IMR-90 (cell line): ENCODE results near the gene NEGR1. TPM values are rescaled to one million over a fixed set of nuclear protein-coding genes. Genes with fewer than 3 reads are reported as not detected.

Source experiments
- ATAC-seq: fragments of 200-7000 bp; cut with Tn5 transposase; 2 replicates; pipeline ENCODE4 v1.9.1; 2020; ENCODE audit warnings: low read depth, mild to moderate bottlenecking, moderate library complexity
- BruUV-seq: library from RNA; stranded (reverse); fragments of 400-500 nt; replicated peaks from 2 replicates; lab custom pipeline; 2021; lab: Mats Ljungman, UMichigan
- CTCF ChIA-PET: fragments of 300-600 bp; formaldehyde crosslinking; extraction: SDS; loops from one replicate; lab custom pipeline; 2021; ENCODE audit warnings: antibody characterized with exemption; lab: Yijun Ruan, JAX
- POLR2A ChIA-PET: fragments of 300-600 bp; sonication (Branson Sonifier 250); formaldehyde crosslinking; loops from one replicate; lab custom pipeline; 2022; ENCODE audit warnings: antibody characterized with exemption; ENCODE audit not compliant: unreplicated experiment; lab: Charles Lee
- DNase-seq: peaks from one replicate; pipeline ENCODE4 v3.0.0; 2013
- H2AFZ ChIP-seq: replicated peaks from 2 replicates; pipeline ENCODE3; 2013; ENCODE audit warnings: low read length, mild to moderate bottlenecking; ENCODE audit not compliant: poor library complexity
- H2AK5ac ChIP-seq: 2 replicates; pipeline ENCODE4 v1.6.1; 2013; ENCODE audit warnings: low read depth, low read length, inconsistent platforms
- H2AK9ac ChIP-seq: replicated peaks from 2 replicates; pipeline ENCODE3; 2013; ENCODE audit warnings: mild to moderate bottlenecking, low read depth, low read length, moderate library complexity; ENCODE audit not compliant: poor library complexity
- H2BK120ac ChIP-seq: 2 replicates; pipeline ENCODE4 v1.6.1; 2013; ENCODE audit warnings: low read depth, low read length, inconsistent platforms
- H2BK15ac ChIP-seq: 3 replicates; pipeline ENCODE4 v1.6.1; 2013; ENCODE audit warnings: low read depth, low read length, inconsistent platforms
- H2BK20ac ChIP-seq: 2 replicates; pipeline ENCODE4 v1.6.1; 2013; ENCODE audit warnings: low read depth, mild to moderate bottlenecking, inconsistent platforms, low read length, moderate library complexity
- H2BK5ac ChIP-seq: 2 replicates; pipeline ENCODE4 v1.6.1; 2013; ENCODE audit warnings: mild to moderate bottlenecking, low read depth, low read length, inconsistent platforms; ENCODE audit not compliant: poor library complexity, severe bottlenecking
- H3K14ac ChIP-seq: replicated peaks from 2 replicates; pipeline ENCODE4 v1.6.1; 2013; ENCODE audit warnings: low read depth, low read length, inconsistent platforms
- H3K18ac ChIP-seq: 2 replicates; pipeline ENCODE4 v1.6.1; 2013; ENCODE audit warnings: low read depth, low read length, control low read depth
- H3K23ac ChIP-seq: 2 replicates; pipeline ENCODE4 v1.6.1; 2013; ENCODE audit warnings: low read depth, low read length, inconsistent platforms
- H3K27ac ChIP-seq: 2 replicates; pipeline ENCODE4 v1.5.1; 2013; ENCODE audit warnings: mild to moderate bottlenecking, control low read depth, low read length; ENCODE audit not compliant: insufficient read depth
- H3K27me3 ChIP-seq: 2 replicates; pipeline ENCODE4 v1.6.1; 2013; ENCODE audit warnings: low read length; ENCODE audit not compliant: control insufficient read depth, insufficient read depth
- H3K36me3 ChIP-seq: 2 replicates; pipeline ENCODE4 v1.6.1; 2013; ENCODE audit warnings: low read length, mixed read lengths; ENCODE audit not compliant: control insufficient read depth, insufficient read depth
- H3K4ac ChIP-seq: 2 replicates; pipeline ENCODE4 v1.6.1; 2013; ENCODE audit warnings: low read depth, low read length, inconsistent platforms
- H3K4me1 ChIP-seq: 2 replicates; pipeline ENCODE4 v1.6.1; 2013; ENCODE audit warnings: low read length, mixed read lengths; ENCODE audit not compliant: control insufficient read depth, insufficient read depth
- H3K4me2 ChIP-seq: 2 replicates; pipeline ENCODE4 v1.6.1; 2013; ENCODE audit warnings: low read depth, mild to moderate bottlenecking, control low read depth, low read length, moderate library complexity
- H3K4me3 ChIP-seq: 2 replicates; pipeline ENCODE4 v1.5.1; 2013; ENCODE audit warnings: low read depth, mild to moderate bottlenecking, control low read depth, low read length, moderate library complexity; ENCODE audit not compliant: insufficient read depth
- H3K56ac ChIP-seq: 2 replicates; pipeline ENCODE4 v1.6.1; 2013; ENCODE audit warnings: low read length, inconsistent platforms; ENCODE audit not compliant: insufficient read depth; ENCODE audit errors: extremely low read depth
- H3K79me1 ChIP-seq, 2 experiments: 2 replicates each; pipeline ENCODE4 v1.6.1; 2013; ENCODE audit warnings: low read length in 2 of 2, inconsistent platforms in 1 of 2, low read depth in 1 of 2
- H3K9ac ChIP-seq: 2 replicates; pipeline ENCODE4 v1.6.1; 2013; ENCODE audit warnings: low read depth, low read length, control low read depth
- H3K9me1 ChIP-seq: 2 replicates; pipeline ENCODE4 v1.6.1; 2013; ENCODE audit warnings: low read length, inconsistent platforms; ENCODE audit not compliant: insufficient read depth
- H3K9me3 ChIP-seq: 2 replicates; pipeline ENCODE4 v1.6.1; 2013; ENCODE audit warnings: low read length; ENCODE audit not compliant: control insufficient read depth, insufficient read depth
- H4K20me1 ChIP-seq: 2 replicates; pipeline ENCODE4 v1.6.1; 2013; ENCODE audit warnings: low read length, inconsistent platforms; ENCODE audit not compliant: insufficient read depth
- H4K5ac ChIP-seq: 2 replicates; pipeline ENCODE4 v1.6.1; 2013; ENCODE audit warnings: mild to moderate bottlenecking, low read depth, low read length, control low read depth
- H4K8ac ChIP-seq, 2 experiments: 2 replicates each; pipeline ENCODE4 v1.6.1; 2013; ENCODE audit warnings: low read depth in 2 of 2, low read length in 2 of 2, control low read depth in 1 of 2, inconsistent platforms in 1 of 2
- H4K91ac ChIP-seq: 2 replicates; pipeline ENCODE4 v1.6.1; 2013; ENCODE audit warnings: low read depth, low read length, inconsistent platforms; ENCODE audit not compliant: insufficient read depth
- BHLHE40 ChIP-seq: fragments of 150-350 bp; IDR thresholded peaks from 2 replicates; pipeline ENCODE4 v1.6.1; 2016; ENCODE audit warnings: mild to moderate bottlenecking, low read depth, low read length
- CEBPB ChIP-seq: IDR thresholded peaks from 2 replicates; pipeline ENCODE4 v1.6.1; 2012; ENCODE audit warnings: low read depth, low read length, improper control_type of control experiment
- CHD1 ChIP-seq: IDR thresholded peaks from 2 replicates; pipeline ENCODE4 v1.6.1; 2012; ENCODE audit warnings: low read depth, low read length, improper control_type of control experiment
- FOS ChIP-seq: fragments of 150-350 bp; IDR thresholded peaks from 2 replicates; pipeline ENCODE4 v1.6.1; 2016; ENCODE audit warnings: low read depth, low read length
- MAFK ChIP-seq: IDR thresholded peaks from 2 replicates; pipeline ENCODE4 v1.6.1; 2012; ENCODE audit warnings: low read depth, low read length, improper control_type of control experiment
- MAZ ChIP-seq: IDR thresholded peaks from 2 replicates; pipeline ENCODE4 v1.6.1; 2012; ENCODE audit warnings: low read depth, mild to moderate bottlenecking, low read length, improper control_type of control experiment, moderate library complexity, borderline replicate concordance
- MXI1 ChIP-seq: IDR thresholded peaks from 2 replicates; pipeline ENCODE4 v1.6.1; 2012; ENCODE audit warnings: low read depth, mild to moderate bottlenecking, low read length, moderate library complexity, borderline replicate concordance
- NFE2L2 ChIP-seq: fragments of 150-350 bp; IDR thresholded peaks from 2 replicates; pipeline ENCODE4 v1.6.1; 2016; ENCODE audit warnings: low read depth, mild to moderate bottlenecking, low read length
- POLR2A ChIP-seq: IDR thresholded peaks from 2 replicates; pipeline ENCODE4 v1.6.1; 2012; ENCODE audit warnings: mild to moderate bottlenecking, low read depth, low read length
- RAD21 ChIP-seq: IDR thresholded peaks from 2 replicates; pipeline ENCODE4 v1.6.1; 2012; ENCODE audit warnings: low read length, improper control_type of control experiment
- RCOR1 ChIP-seq: IDR thresholded peaks from 2 replicates; pipeline ENCODE4 v1.6.1; 2012; ENCODE audit warnings: mild to moderate bottlenecking, low read length, improper control_type of control experiment; ENCODE audit not compliant: insufficient replicate concordance
- RFX5 ChIP-seq: IDR thresholded peaks from 2 replicates; pipeline ENCODE4 v1.8.0; 2012; ENCODE audit warnings: low read depth, mild to moderate bottlenecking, low read length, moderate library complexity
- SMC3 ChIP-seq: fragments of 150-350 bp; IDR thresholded peaks from 2 replicates; pipeline ENCODE4 v1.6.1; 2016; ENCODE audit warnings: low read depth, mild to moderate bottlenecking, antibody characterized with exemption, low read length, moderate library complexity
- whole genome bisulfite sequencing, 2 experiments: methylation state at CpG; one replicate each; pipeline versions ENCODE4 v1.1.5 to v1.1.7; 2013; ENCODE audit warnings: missing lambda C conversion rate in 2 of 2; ENCODE audit not compliant: insufficient read length in 1 of 2; ENCODE audit errors: extremely low coverage in 2 of 2; 5-methylcytosine and 5-hydroxymethylcytosine counted together
- dilution Hi-C: fragments of 300-500 bp; cut with HindIII; formaldehyde crosslinking; loops from one replicate; pipeline ENCODE4 v1.14.3; 2018; ENCODE audit warnings: low sequenced_read_pairs; ENCODE audit not compliant: unreplicated experiment
- in situ Hi-C: fragments of 300-500 bp; cut with MboI; formaldehyde crosslinking; loops from 3 replicates; pipeline ENCODE4 v1.14.3; 2019; ENCODE audit warnings: low sequenced_read_pairs, inconsistent platforms, mixed read lengths
- intact Hi-C: fragments of 100-400 bp; cut with micrococcal nuclease; formaldehyde crosslinking; loops from 2 replicates; pipeline ENCODE4 v1.10.0; 2022
- polyA plus RNA-seq, 3 experiments: library from polyadenylated mRNA; depleted of rRNA; stranded (reverse); fragments of >200 nt; gene quantifications; 2 replicates each; pipeline ENCODE4 v1.2.3, GENCODE V29; 2012; ENCODE audit warnings: low replicate concordance in 1 of 3
- total RNA-seq: library from RNA; depleted of rRNA; stranded (reverse); fragments of >200 nt; gene quantifications from 2 replicates; pipeline ENCODE4 v1.2.3, GENCODE V29; 2012
- TF ChIP-seq, protein P1 (sequence below): fragments of 150-350 bp; IDR thresholded peaks from 2 replicates; pipeline ENCODE4 v1.6.1; 2016; ENCODE audit warnings: low read depth, mild to moderate bottlenecking, low read length, moderate library complexity, borderline replicate concordance
- TF ChIP-seq, protein P2 (sequence below): conservative IDR thresholded peaks from 2 replicates; pipeline ENCODE4 v1.5.1; 2012; ENCODE audit warnings: mild to moderate bottlenecking, low read depth, low read length, improper control_type of control experiment
- TF ChIP-seq, protein P3 (sequence below): fragments of 150-350 bp; IDR thresholded peaks from 2 replicates; pipeline ENCODE4 v1.6.1; 2017; ENCODE audit warnings: mild to moderate bottlenecking, antibody characterized with exemption, low read length, low read depth

Gene NEGR1
- total and polyA plus RNA-seq, 2 of the 4 experiments (the other 2 are of a cell fraction): 5.1 to 9.1 TPM

DNA sequence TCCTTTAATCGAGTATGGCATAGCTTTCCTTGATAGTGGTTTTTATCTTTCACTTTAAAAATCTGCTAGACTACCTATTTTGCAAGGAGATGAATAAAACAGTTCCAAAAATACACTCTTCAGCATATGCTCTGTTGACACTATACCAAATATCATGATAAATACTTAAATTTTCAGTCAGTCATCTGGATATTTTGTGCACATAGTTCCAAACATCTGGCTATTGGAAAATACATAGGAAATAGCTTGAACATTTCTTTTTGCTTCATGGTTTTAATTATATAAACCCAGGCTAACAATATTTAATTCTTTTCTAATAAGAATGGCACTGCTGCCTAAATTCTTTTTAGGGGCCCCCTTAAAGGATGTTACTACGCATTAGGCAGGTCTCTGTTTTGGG lies 342.1 kb downstream of the NEGR1 start:
- Histone ChIP-seq H3K9ac (no peak overlapping the region), H3K27ac (no peak overlapping the region), H3K9me1 (no peaks in the 10 kb centered on the region), H2BK5ac (no peak overlapping the region), H4K8ac (no peak overlapping the region), H2AK5ac (no peak overlapping the region), H3K79me1 (no peaks in the 10 kb centered on the region; a peak in 1 of 4 replicates), H2AFZ (no peak overlapping the region), H2BK120ac (no peak overlapping the region), H2AK9ac (no peak overlapping the region), H3K18ac (no peak overlapping the region), H3K14ac (no peak overlapping the region), H3K23ac (no peak overlapping the region), H3K36me3 (no peaks in the 10 kb centered on the region), H3K27me3 (no peaks in the 10 kb centered on the region), H2BK15ac (no peak overlapping the region), H3K56ac (no peak overlapping the region), H2BK20ac (no peak overlapping the region), H3K4me2 (no peak overlapping the region), H3K4me1 (no peaks in the 10 kb centered on the region), H3K4me3 (no peak overlapping the region), H4K5ac (no peak overlapping the region), H3K9me3 (no peaks in the 10 kb centered on the region), H4K20me1 (no peaks in the 10 kb centered on the region), H3K4ac (no peak overlapping the region), H4K91ac (no peak overlapping the region)
- dilution Hi-C loops: no loop called here
- ATAC-seq: no peak
- ChIA-PET CTCF (no interaction called here), POLR2A (no interaction called here)
- no CpG with 5 or more reads among the region's 2 CpGs for WGBS, 2 experiments
- TF ChIP-seq, protein P1, sequence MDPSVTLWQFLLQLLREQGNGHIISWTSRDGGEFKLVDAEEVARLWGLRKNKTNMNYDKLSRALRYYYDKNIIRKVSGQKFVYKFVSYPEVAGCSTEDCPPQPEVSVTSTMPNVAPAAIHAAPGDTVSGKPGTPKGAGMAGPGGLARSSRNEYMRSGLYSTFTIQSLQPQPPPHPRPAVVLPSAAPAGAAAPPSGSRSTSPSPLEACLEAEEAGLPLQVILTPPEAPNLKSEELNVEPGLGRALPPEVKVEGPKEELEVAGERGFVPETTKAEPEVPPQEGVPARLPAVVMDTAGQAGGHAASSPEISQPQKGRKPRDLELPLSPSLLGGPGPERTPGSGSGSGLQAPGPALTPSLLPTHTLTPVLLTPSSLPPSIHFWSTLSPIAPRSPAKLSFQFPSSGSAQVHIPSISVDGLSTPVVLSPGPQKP: no peak
- TF ChIP-seq, protein P2, sequence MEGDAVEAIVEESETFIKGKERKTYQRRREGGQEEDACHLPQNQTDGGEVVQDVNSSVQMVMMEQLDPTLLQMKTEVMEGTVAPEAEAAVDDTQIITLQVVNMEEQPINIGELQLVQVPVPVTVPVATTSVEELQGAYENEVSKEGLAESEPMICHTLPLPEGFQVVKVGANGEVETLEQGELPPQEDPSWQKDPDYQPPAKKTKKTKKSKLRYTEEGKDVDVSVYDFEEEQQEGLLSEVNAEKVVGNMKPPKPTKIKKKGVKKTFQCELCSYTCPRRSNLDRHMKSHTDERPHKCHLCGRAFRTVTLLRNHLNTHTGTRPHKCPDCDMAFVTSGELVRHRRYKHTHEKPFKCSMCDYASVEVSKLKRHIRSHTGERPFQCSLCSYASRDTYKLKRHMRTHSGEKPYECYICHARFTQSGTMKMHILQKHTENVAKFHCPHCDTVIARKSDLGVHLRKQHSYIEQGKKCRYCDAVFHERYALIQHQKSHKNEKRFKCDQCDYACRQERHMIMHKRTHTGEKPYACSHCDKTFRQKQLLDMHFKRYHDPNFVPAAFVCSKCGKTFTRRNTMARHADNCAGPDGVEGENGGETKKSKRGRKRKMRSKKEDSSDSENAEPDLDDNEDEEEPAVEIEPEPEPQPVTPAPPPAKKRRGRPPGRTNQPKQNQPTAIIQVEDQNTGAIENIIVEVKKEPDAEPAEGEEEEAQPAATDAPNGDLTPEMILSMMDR: no peak
- TF ChIP-seq MXI1 (no peak), CHD1 (no peak), NFE2L2 (no peak), MAZ (no peak), MAFK (no peak), RFX5 (no peak), BHLHE40 (no peak), RAD21 (no peak), SMC3 (no peak), CEBPB (no peak), RCOR1 (no peak), POLR2A (no peak), FOS (no peak)
- TF ChIP-seq, protein P3, sequence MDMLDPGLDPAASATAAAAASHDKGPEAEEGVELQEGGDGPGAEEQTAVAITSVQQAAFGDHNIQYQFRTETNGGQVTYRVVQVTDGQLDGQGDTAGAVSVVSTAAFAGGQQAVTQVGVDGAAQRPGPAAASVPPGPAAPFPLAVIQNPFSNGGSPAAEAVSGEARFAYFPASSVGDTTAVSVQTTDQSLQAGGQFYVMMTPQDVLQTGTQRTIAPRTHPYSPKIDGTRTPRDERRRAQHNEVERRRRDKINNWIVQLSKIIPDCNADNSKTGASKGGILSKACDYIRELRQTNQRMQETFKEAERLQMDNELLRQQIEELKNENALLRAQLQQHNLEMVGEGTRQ: no peak
- in situ Hi-C loops: no loop called here
- intact Hi-C loops: no loop called here
- BruUV-seq: no TSS peak
- no peak for DNase-seq
